OCI-LY1 (cell line): ENCODE results near the gene LINC00237.

Experiments used
- H2AFZ ChIP-seq: fragments of 200-600 bp; sonication (generic), shearing (Covaris generic); 2 replicates; pipeline ENCODE4 v1.6.0; 2014; ENCODE audit warnings: antibody characterized with exemption, mild to moderate bottlenecking, low read length
- H3F3A ChIP-seq: fragments of 200-600 bp; sonication (generic), shearing (Covaris generic); 2 replicates; pipeline ENCODE4 v1.6.0; 2014; ENCODE audit warnings: mild to moderate bottlenecking, antibody characterized with exemption, low read length, moderate library complexity; ENCODE audit not compliant: insufficient read depth
- H3K27ac ChIP-seq: fragments of 200-600 bp; sonication (generic); 2 replicates; pipeline ENCODE4 v1.5.1; 2014; ENCODE audit warnings: low read length, mixed run types, mild to moderate bottlenecking, low read depth; ENCODE audit not compliant: poor library complexity, severe bottlenecking
- H3K27me3 ChIP-seq: fragments of 200-600 bp; sonication (generic); 2 replicates; pipeline ENCODE4 v1.6.0; 2014; ENCODE audit warnings: antibody characterized with exemption, mild to moderate bottlenecking, low read length, moderate library complexity; ENCODE audit not compliant: insufficient read depth
- H3K36me3 ChIP-seq: fragments of 200-600 bp; sonication (generic); 2 replicates; pipeline ENCODE4 v1.6.1; 2014; ENCODE audit warnings: mild to moderate bottlenecking, antibody characterized with exemption, low read length, moderate library complexity, mixed read lengths; ENCODE audit not compliant: insufficient read depth
- H3K4me1 ChIP-seq: fragments of 200-600 bp; sonication (generic); 2 replicates; pipeline ENCODE4 v1.5.1; 2014; ENCODE audit warnings: mild to moderate bottlenecking, low read length, moderate library complexity; ENCODE audit not compliant: insufficient read depth, severe bottlenecking
- H3K4me2 ChIP-seq: fragments of 200-600 bp; sonication (generic), shearing (Covaris generic); 2 replicates; pipeline ENCODE4 v1.6.1; 2014; ENCODE audit warnings: low read length
- H3K4me3 ChIP-seq: fragments of 200-600 bp; sonication (generic); 2 replicates; pipeline ENCODE4 v1.5.1; 2014; ENCODE audit warnings: low read length, low read depth, mild to moderate bottlenecking, mixed read lengths; ENCODE audit not compliant: poor library complexity, severe bottlenecking
- H3K79me2 ChIP-seq: fragments of 200-600 bp; shearing (Covaris generic); 2 replicates; pipeline ENCODE4 v1.6.1; 2016; ENCODE audit warnings: mixed run types, low read length, mixed read lengths; ENCODE audit not compliant: insufficient read depth
- H3K9ac ChIP-seq: fragments of 200-600 bp; sonication (generic), shearing (Covaris generic); 2 replicates; pipeline ENCODE4 v1.6.1; 2014; ENCODE audit warnings: mild to moderate bottlenecking, low read length, mixed read lengths
- H3K9me2 ChIP-seq: fragments of 200-600 bp; sonication (generic), shearing (Covaris generic); 2 replicates; pipeline ENCODE4 v1.6.1; 2014; ENCODE audit warnings: low read depth, mild to moderate bottlenecking, low read length, mixed read lengths
- H3K9me3 ChIP-seq: fragments of 200-600 bp; shearing (Covaris generic); 2 replicates; pipeline ENCODE4 v1.6.1; 2014; ENCODE audit warnings: low read length, mixed read lengths
- H4K20me1 ChIP-seq: fragments of 200-600 bp; sonication (generic), shearing (Covaris generic); 2 replicates; pipeline ENCODE4 v1.6.0; 2016; ENCODE audit warnings: mild to moderate bottlenecking, low read length; ENCODE audit not compliant: insufficient read depth
- EZH2 ChIP-seq: fragments of 200-600 bp; sonication (generic), shearing (Covaris generic); IDR thresholded peaks from 2 replicates; pipeline ENCODE4 v1.8.0; 2017; ENCODE audit warnings: borderline replicate concordance, mixed run types, mild to moderate bottlenecking, antibody characterized with exemption, low read length, moderate library complexity, mixed read lengths
- TF ChIP-seq, protein P1 (sequence below): fragments of 200-600 bp; sonication (generic), shearing (Covaris generic); IDR thresholded peaks from 2 replicates; pipeline ENCODE4 v1.5.1; 2017; ENCODE audit warnings: mild to moderate bottlenecking, antibody characterized with exemption, low read length, moderate library complexity, mixed read lengths

LINC00237 gene

DNA sequence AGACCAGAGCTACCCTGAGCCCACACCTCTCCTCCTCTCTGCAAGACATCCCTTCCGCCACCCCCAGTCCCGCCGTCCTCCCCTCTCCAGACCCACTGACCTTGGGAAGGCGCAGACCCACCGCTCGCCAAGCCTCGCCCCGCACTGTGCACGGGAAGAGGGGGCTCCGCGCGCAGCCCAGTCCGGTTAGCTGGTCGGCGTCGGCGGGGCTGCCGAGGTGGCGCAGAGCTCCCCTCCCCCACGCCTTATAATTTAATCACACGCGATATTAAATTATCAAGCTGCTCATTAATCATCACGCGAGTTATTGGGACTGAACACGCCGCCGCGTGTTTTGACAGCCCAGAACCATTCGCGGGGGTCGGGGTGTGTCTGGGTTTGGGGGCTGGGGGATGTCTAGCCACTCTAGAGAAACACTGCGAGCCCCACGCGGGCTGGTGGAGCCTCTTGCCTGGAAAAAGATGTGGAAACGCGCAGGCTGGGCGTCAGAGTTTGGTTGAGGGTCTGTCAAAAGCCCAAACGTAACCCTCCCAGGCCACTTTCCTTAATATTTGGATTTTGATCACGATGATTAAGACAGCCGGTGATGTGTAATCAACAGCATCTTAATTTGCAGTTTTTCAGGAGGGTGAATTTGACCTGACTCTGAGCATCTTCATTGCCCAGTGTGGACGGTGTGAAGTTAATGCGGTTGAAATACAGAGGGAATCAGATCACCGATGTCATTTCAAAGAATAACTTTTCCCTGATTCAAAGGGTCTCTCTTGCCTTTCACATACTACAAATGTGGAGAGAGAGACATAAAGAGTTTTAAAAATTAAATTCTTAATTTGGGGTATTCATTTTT, at the start of gene LINC00237:
Gene LINC00237, minus strand, starts transcription at position 188 of the 847 bp plus-strand sequence.
- no peak within 1 kb of the TSS for H3K27ac ChIP-seq
- H4K20me1 ChIP-seq: no peaks in the 10 kb centered on the region
- H3K4me1 ChIP-seq: peaks cover 1% of the 10 kb centered on the region
- H3K36me3 ChIP-seq: no peaks in the 10 kb centered on the region
- no peaks in the 10 kb centered on the region for H3K9me2 ChIP-seq
- H3K4me3 ChIP-seq: no peak within 1 kb of the TSS
- TF ChIP-seq, protein P1, sequence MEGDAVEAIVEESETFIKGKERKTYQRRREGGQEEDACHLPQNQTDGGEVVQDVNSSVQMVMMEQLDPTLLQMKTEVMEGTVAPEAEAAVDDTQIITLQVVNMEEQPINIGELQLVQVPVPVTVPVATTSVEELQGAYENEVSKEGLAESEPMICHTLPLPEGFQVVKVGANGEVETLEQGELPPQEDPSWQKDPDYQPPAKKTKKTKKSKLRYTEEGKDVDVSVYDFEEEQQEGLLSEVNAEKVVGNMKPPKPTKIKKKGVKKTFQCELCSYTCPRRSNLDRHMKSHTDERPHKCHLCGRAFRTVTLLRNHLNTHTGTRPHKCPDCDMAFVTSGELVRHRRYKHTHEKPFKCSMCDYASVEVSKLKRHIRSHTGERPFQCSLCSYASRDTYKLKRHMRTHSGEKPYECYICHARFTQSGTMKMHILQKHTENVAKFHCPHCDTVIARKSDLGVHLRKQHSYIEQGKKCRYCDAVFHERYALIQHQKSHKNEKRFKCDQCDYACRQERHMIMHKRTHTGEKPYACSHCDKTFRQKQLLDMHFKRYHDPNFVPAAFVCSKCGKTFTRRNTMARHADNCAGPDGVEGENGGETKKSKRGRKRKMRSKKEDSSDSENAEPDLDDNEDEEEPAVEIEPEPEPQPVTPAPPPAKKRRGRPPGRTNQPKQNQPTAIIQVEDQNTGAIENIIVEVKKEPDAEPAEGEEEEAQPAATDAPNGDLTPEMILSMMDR: no peak
- TF ChIP-seq EZH2: no peak
- no peaks in the 10 kb centered on the region for H3K9me3 ChIP-seq
- no peaks in the 10 kb centered on the region for H3K79me2 ChIP-seq
- H2AFZ ChIP-seq: no peak within 1 kb of the TSS
- H3F3A ChIP-seq: no peaks in the 10 kb centered on the region
- H3K4me2 ChIP-seq: no peak within 1 kb of the TSS
- 0 out of 2 replicates have a peak, but pooled peaks cover 5% of the 10 kb centered on the region for H3K27me3 ChIP-seq
- no peak within 1 kb of the TSS for H3K9ac ChIP-seq

DNA sequence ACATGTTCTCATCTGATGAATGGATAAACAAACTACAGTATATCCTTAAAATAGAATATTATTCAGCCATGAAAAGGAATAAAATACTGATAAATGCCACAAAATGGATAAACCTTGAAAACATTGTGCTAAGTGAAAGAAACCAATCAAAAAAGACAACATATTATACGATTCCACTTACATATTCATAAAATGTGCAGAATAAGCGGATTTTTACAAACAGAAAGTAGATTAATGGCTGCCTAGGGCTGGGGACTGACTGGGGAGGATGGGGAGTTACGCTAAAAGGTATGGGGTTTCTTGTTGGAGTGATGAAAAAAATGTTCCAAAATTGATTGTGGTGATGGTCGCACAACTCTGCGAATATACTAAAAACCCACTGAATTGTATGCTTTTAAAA, 49.1 kb upstream of the LINC00237 start:
- no peaks in the 10 kb centered on the region for H3K27me3 ChIP-seq
- no peaks in the 10 kb centered on the region for H4K20me1 ChIP-seq
- H3K9me3 ChIP-seq: no peaks in the 10 kb centered on the region
- peaks cover 12% of the 10 kb centered on the region for H3K4me1 ChIP-seq
- no peak overlapping the region for H3K9ac ChIP-seq
- no peak overlapping the region for H2AFZ ChIP-seq
- no peaks in the 10 kb centered on the region for H3K9me2 ChIP-seq
- no peak overlapping the region for H3K27ac ChIP-seq
- TF ChIP-seq, protein P1: no peak
- TF ChIP-seq EZH2: no peak
- H3K4me2 ChIP-seq: no peak overlapping the region
- no peaks in the 10 kb centered on the region for H3F3A ChIP-seq
- H3K79me2 ChIP-seq: no peaks in the 10 kb centered on the region
- H3K36me3 ChIP-seq: peaks cover 3% of the 10 kb centered on the region; the same call in 1 of the 2 replicates
- no peak overlapping the region for H3K4me3 ChIP-seq

DNA sequence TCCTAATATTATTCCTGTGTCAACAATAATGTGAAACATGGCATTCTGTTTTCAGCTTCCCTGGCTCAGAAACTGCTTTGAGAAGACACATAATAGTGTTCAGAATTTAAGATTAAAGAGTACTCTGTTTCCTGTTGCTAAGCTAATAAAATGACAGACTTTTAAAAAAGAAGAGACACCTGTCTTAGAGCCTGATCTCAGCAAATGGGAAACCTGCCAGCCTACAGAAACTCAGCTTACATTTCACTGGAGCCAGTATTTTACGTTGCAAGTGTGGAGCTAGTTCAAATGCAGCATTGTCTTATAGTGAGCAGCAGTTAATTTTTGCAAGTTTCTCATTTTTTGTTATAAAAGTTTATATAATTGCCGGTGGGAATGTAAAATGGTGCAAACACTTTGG, 48.5 kb upstream of the LINC00237 start:
- Histone ChIP-seq H3F3A (no peaks in the 10 kb centered on the region), H3K4me1 (peaks cover 6% of the 10 kb centered on the region), H3K27ac (no peak overlapping the region)

More for the DNA sequence above, 48.5 kb upstream of the LINC00237 start:
- no peaks in the 10 kb centered on the region for H3K27me3 ChIP-seq
- H3K4me2 ChIP-seq: no peak overlapping the region
- no peaks in the 10 kb centered on the region for H3K9me3 ChIP-seq
- H3K36me3 ChIP-seq: peaks cover 3% of the 10 kb centered on the region; the same call in 1 of the 2 replicates
- H3K9ac ChIP-seq: no peak overlapping the region
- H2AFZ ChIP-seq: no peak overlapping the region
- H4K20me1 ChIP-seq: no peaks in the 10 kb centered on the region
- H3K4me3 ChIP-seq: no peak overlapping the region
- H3K79me2 ChIP-seq: no peaks in the 10 kb centered on the region
- TF ChIP-seq EZH2: no peak
- TF ChIP-seq, protein P1: no peak
- no peaks in the 10 kb centered on the region for H3K9me2 ChIP-seq
